Measurements from ENCODE around the gene LCA5.
"Not testable (repeated sequence)": the region's sequence is repeated elsewhere in the genome, so short reads cannot be mapped to it uniquely, and the experiment has no call there.

Gene LCA5

DNA sequence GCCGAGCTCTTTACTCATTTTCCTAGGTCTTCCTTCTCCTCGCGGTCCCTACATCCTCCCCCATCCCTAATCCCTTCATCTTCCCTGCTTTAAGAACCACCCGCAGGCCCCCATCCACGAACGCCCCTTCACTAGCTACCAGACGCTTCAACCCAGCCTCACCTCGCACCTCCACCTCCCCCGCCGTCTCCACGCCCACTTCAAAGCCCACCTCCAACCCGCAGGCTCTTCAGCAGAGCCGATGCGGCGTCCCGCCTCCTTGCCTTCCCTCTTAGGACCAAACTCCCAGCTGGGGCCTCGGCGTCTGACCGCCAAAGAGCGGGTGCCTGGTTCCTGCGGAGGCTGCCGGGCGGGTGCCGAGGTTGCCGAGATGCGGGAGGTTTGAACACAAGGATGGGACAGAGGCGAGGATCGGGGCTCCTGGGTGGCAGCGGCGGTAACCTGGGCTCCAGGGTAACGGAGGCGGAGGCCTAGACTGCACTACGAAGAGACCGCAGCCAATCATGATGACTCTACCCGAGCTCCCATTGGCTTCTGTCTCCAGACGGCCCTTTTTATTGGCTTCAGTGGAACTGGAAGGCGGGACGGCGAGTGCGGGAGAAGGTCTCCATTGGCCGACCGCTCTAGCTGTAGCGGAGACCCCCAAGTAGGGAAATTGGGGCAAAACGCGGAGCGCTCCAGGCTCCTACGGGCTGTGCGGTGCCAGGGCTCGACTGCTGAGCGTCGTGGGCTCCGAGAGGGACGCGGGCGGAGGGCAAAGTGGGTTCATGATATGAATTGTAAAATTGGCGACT is at the start of gene LCA5:
Gene LCA5 (minus strand): TSS at position 477 of the 794 bp plus-strand sequence. CDS start 18,536 bp downstream, outside the sequence.
- peak; percentile 96 to 99 for DNase-seq

DNA sequence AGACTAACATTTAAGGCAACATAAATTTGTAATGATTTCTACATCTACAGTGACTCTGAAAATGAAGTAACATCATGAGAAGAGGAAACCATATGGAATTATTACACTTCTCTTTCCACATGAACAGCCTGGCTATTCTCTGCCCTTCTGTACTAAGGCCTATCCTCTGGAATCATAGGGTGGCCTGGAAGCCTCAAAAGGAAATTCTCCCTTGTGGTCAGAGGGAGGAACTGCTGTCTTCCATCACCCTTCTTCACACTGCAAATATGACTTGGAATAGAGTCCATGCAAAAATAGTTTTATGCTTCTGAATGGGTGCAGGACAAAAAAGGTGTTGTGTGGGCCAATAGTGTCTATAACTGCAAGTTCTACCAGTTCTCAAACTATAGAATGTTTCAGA is 49.3 kb upstream of the LCA5 start:
- DNase-seq = no peak

DNA sequence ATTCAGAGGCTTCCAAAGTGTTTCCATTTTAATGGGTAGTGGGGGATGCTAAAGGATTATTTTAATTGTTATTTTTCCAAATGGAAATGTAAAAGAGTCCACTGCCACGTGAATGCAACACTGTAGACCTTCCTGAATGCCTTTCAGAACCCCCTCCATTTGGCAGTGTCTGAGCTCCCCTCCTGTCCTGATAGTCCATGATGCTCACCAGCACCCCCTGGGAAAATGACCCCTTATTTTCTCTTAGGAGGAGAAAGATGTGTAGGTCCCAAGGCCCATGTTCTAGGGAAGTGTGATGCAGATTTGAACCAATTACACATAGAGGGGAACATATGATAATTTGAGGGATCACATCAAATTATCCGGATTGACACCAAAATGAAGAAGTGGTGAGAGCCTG is 47.1 kb upstream of the LCA5 start:
- no peak for DNase-seq

DNA sequence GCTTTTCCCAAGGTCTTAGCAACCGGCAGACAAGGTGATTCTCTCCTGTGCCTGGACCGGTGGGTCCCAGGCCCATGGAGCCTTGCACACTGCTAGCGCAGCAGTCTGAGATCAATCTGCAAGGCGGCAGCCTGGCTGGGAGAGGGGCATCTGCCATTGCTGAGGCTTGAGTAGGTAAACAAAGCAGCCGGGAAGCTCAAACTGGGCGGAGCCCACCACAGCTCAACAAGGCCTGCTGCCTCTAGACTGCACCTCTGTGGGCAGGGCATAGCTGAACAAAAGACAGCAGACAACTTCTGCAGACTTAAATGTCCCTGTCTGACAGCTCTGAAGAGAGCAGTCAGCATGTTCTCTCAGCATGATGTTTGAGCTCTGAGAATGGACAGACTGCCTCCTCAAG is 40.7 kb upstream of the LCA5 start:
- not testable (repeated sequence) for DNase-seq

DNA sequence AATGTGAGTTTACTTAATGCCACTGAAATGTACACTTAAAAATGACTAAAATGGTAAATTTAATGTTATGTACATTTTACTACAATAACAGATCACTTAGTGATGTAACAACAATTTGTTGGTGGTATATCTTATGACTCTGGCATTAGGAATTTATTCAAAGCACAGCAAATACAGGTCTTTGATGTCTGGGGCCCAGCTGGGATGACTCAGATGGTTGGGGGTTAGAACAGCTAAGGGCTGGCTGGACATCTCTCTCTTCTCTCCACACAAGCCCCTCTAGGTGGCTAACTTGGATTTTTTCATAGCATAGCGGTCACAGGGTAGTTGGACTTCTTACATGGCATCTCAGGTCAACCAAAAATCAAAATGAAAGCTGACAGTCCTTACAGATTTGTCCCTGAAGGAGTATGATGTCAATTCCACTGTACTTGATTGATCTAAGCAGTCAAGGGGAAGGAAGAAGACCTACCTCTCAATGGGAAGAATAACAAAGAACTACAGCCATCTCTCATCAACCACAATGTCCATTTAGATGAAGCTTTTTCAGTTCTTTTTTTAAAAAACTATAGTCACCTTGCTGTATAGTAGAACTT is 37.5 kb upstream of the LCA5 start:
- no peak for DNase-seq

DNA sequence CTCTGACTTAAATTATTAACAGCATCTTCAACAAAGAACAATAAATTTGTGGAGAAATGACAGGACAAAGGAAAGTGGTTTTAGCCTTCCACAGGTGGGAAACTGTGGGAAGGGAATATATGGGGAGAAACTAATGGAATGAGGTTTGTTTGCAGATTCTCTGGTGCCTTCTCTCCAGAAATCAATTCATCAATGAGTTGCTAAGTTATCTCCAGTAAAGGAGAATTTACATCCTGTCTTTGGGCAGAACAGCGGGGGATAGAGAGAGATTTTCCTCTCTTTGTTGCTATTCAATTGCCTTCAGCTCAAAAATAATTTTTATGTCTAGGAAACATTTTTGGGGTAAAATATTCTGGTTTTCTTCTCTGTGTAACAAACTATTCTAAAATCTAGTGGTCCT is 36.9 kb upstream of the LCA5 start:
- no peak for DNase-seq

DNA sequence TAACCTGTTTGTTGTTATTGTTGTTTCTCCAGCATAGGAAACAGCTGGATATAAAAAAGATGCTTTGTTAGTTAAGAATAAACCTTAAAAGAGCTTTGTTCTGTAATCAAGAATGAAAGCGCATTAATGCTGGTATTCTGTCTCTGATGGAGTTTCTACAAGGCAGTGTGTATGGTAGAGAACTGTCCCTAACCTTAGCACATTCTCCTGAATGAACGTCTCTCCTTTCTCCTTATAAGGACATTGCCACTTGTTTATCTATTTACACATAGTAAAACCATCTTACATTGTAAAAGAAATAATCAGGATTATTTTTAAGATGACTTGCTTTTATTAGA is 33.8 kb upstream of the LCA5 start:
- DNase-seq = no peak

DNA sequence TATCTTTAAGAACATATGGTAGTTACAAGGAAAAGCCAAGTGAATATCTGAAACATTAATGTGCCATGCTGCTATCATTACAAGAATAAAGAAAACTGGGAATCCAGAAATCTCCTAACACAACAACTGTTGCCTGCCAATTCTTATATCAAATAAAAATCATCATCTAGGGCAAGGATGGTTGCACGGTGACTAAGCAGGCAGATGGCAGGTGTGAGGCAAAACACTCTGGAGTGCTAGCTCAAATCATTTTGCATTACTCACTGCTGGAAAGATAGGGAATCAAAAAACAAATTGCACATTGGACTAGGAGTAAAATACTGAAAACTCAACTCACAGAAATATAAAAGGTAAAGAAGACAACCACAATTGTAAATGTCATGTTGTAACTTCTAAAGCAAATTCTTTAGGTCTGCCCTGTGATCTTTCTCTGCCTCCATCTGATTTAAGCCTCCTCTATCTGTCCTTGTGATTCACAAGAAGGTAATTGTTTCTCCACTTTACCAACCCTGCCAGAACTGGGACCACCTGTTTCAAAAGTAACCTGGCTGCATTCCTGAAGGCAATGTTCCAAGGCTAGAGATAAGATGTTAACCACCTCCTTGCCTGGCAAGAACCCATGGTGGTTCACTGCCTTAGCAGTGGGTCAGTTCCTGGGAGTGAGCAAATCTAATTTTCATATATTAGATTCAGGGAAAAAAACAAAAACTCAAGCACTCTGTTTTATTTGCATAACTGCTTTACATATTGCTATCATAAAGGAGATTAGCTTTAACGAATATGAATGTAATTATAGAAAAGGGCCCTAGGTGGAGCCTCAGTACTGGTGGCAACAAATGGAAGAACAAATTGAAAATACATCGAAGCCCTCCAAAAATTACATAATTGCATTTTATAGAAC is 33.1 kb upstream of the LCA5 start:
- DNase-seq = peak in 1 of 2 donors; percentile 57

DNA sequence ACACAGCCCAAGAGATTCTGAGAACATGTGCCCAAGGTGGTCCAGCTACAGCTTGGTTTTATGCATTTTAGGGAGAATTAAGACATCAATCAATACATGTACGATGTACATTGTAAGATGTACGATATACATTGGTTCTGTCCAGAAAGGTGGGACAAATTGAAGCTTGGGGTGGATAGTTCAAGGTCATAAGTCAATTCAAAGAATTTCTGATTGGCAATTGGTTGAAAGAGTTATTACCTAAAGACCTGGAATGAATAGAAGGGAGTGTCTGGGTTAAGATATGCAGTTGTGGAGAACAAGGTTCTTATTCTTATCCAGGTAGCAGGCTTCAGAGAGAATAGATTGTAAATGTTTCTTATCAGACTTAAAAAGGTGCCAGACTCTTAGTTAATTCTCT is 31.8 kb upstream of the LCA5 start:
- no peak for DNase-seq

DNA sequence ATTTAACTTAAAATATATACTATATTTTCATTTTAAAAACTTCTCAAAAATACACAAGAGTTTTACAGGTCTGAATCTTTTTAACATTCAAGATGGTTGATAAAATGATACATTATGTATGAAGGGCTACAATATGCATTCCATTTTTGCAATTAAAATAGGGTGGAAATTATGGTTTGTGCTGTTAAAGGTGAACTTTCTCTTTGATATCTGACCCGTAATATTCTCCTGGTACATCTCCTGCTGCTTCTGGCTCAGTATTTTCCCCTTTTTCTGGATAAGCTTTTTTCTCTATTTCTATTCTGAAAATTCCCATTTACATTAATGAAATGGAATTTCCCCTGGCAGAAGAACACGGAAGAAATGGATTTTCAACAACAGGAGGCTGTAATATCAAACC is 27.4 kb upstream of the LCA5 start:
- no peak for DNase-seq

DNA sequence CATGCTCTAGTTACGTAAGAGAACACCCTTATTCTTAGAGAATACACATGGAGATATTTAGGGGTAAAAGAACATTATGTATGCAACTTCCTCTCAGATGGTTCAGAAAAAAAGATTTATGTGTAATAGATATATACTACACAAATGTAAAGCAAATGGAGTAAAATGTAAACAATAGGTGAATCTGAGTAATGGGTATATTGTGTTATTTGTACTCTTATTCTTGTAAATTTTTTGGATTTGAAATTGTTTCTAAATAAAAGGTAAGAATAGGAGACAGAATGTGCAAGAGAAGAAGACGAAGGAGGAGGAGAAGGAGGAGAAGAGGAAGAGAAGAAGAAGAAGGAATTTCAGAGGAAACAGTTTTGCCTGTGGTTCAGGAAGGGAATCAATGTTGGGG is 22.5 kb upstream of the LCA5 start:
- DNase-seq = no peak

DNA sequence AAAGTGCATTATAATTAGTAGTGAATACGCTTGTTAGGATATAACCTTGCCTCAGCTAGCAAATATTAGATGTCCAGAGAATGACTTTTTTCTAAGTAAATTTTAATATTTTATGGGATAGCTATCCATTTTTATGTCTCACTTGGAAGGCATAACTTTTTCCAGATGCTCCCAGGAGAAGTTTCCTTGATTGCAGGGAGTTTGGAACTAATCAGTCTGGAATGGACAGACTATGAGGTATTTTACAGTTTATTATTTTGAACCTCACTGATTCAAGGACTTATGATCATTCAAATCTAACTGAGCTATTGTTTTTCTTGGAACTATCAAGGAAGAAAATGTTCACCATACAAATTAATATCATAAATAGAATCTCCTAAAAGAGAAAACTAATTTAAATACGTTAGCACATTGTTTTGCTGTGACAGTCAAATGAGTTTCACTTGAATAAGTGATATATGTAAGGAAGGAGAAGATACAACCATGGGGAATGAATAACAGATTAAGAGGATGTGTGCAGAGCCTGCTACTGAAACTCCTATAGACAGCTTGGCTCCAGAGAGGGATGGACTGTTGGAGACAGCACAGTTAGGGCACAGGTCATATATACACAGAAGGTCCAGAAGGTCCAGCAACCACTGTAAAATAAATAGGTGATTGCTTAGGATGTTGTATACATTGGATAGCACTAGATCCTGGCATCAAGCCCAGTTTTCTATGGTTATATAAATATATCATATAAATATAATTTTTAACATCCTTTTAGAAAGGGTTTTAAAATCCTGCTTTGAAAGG is 20.6 kb upstream of the LCA5 start:
- no peak for DNase-seq

DNA sequence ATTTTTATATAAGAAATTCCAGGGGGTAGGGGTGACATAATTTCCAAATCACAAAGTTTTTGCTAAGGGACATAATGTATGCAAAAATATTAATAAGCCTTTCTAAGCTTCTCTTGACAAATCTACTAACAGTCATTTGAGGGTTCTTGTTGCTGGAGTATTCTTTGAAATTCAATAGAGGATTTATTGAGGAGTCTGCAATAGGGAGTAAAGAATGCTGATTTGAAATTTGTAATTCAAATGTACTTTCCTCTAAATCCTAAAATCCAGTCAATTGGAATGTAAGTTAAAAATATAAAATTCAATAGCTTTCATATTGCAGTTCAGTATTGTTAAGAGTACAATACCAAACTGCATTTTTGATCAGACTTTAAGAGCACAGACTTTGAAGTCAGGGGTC is 17.1 kb upstream of the LCA5 start:
- no peak for DNase-seq

DNA sequence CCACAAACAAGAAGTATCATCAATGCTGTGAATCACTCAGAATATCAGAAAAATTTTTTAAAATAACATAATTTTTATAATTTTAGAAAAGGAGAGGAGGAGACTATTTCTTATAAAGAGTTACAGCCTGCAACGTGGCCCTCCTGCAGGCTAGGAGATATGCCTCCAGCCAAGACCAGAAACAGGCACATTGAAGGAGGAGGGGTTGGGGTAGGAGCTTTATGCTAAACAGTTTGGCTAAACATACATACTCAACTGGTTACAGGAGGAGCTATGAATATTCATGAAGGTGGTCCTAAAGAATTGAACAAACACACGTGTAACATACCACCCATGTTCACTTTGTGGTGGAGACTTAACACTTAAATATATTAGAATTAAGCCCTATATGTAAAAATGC is 14.2 kb upstream of the LCA5 start:
- DNase-seq = no peak

DNA sequence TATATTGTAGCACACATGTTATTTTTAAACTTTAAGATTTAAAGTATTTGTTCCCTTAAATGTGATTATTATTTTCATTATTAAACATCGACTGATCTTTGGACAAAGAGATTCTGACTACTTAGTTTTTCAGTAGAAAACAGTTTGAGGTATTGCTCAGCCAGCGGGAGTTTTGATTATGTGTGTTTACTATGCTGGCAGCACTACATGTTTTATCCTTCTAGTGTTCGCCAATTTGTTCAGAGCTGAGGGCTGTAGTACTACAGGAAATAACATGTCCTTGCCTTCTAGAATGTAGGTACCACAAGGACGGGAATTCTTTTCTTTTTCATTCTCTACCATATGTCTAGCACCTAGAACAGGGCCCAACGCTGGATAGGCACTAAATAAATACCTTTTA is 11.1 kb upstream of the LCA5 start:
- no peak for DNase-seq

DNA sequence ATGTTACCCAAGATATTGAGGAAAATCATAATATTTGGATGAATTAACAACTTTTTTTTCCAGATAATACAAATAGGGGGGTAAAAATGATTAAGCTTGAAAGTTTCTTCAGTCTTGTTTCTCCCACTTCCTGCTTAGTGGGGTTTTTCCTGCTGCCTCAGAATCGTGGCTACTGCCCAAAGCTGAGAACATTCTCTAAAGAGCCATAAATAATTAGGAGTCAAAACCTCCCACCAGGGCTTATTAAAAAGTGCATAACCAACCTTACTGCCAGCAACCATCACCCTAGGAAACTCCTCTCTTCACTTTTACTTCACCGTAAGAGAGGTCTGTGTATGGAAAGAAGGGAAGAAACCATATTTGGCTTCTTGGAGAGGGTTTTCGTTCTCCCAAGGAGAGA is 9.0 kb upstream of the LCA5 start:
- DNase-seq = no peak

DNA sequence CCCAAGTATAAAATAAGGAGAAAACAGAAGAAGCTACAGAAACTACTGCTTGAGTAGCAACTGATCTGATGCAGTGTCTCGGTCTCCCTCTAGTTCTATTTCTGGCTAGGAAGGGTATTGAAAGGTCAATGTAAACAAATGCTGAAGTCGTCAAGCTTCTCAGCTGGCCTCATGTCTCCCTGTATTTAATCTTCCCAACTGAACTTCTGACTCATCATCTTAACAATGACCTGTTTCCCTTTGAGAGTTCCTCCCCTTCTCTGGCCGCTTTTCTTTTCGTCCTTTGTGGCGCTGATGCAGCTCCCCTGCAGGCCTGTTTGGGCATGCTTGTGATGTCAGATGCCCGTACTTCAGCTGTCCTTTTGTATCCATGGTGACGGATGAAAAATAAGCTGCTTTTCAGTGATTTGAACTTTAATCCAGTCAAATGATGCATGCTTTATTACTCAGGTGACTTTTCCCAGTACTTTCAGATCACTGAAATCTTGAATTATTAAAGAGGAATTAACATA is 7.8 kb upstream of the LCA5 start:
- DNase-seq = peak; percentile 61 to 90

DNA sequence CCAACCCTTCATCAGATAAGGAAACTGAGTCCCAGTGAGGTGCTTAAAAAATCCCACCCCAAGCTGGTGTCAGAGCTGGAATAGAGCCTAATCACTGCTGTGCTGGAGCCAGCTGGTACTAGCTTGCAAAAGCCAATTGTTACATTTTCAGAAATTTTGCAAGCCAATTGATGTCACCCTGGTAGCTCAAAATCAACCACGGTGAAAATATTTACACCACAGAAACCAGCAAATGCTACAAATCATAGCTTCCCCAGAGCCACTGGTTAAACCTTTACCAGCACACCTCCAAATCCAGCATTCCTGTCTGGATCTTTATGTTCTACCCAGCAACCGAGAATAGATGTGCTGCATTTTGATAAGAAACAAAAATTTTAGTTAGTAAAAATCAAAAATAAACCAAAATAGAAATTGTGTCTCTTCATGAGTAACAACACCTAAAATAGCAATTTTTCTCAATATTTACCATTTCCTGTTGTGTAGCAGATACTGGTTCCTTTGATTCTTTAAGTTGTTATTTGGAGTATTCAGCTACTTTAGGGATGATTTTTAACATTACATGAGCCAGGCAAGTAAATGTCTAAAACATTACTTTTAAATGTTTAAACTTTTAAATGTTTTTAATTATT is 7.2 kb upstream of the LCA5 start:
- DNase-seq = peak in 1 of 2 donors; percentile 40

DNA sequence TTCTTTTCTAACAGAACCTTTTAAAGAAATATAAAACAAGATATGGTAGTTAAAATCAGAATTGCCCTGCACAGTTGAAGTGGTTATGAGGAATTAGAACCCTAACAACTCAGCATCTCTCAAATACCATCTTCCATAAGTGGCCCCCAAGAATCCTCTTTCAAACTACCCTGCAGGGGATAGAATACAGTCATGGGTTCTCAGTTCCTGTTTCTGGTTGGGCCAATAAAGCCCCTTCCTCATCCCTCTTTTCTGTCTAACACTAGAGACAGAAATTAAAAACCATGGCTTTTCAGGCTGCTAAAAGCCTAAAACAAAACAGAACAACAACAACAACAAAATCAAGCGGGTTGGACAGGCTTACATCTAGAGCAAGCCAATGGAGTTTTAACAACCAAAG is 6.7 kb upstream of the LCA5 start:
- DNase-seq = no peak

DNA sequence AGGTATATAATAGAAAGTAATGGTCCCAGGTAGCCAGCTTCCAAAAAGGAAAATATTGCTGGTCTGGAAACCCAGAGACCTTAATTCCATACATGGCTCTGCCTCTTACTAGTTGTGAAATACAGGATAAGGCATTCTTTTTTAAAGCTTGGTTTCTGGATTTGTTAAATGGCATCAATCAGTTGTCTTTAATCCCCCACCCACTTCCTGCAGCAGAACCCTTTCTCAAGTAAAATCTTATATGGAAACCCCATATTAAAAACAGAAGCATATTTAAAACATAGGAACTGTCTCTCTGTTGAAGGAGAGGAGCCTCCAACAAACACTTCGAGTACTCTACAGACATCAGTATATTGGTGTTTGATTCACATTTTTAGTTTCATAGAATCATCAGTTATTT is 6.2 kb upstream of the LCA5 start:
- no peak for DNase-seq

DNA sequence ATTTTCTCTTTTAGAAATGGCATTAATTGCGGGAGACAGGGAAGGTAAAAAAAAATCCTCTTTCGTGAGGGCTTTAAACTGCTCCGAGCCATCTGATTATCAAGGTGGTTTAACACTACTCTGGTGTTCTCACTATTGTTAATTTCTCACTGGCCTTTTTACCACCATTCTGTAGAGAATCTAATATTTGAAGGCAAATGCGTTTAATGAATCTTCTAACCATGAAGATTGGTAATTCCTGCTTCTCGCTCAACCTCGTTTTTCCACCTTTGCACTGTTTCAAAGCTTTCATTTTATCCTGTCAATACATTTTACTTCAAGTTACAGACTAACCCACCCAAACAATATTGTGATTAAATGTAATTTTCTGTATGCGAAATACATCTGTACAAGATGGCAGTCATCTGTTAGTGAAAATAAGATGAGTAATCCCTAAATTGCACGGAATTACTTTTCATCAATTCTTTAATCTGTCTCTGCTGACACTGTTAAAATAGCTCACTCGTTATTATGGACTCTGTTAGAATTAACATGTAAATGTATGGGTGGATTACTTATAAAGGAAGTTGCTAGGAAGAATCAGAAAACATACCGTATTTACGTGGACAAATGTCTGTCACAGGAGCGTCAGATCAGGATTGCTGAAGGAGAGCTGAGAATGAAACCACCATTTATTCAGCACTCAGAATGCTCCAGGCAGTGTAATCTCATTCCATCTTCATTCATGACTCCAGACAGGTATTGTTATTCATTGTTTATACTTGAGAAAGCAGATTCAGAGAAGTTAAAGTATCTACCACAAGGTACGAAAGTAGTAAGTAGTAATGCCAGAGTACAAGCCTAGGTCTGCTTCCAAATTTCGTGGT is 1.1 kb upstream of the LCA5 start:
- DNase-seq = no peak
